Stimulated activated CD8-positive, alpha-beta memory T cell treated with anti-CD3 and anti-CD28 coated beads, Interleukin-4, amount 100 ng/mL, for 4 hours (primary cell): Measurements from ENCODE around the gene RTN3.
"Not testable (repeated sequence)": the region's sequence is repeated elsewhere in the genome, so short reads cannot be mapped to it uniquely, and the experiment has no call there.

Experiments used
- DNase-seq, 2 donors: peaks; one replicate each; pipeline ENCODE4 v3.0.0-alpha.2; 2020; ENCODE audit warnings: low read depth in 2 of 2, low spot score in 1 of 2

The RTN3 gene

DNA sequence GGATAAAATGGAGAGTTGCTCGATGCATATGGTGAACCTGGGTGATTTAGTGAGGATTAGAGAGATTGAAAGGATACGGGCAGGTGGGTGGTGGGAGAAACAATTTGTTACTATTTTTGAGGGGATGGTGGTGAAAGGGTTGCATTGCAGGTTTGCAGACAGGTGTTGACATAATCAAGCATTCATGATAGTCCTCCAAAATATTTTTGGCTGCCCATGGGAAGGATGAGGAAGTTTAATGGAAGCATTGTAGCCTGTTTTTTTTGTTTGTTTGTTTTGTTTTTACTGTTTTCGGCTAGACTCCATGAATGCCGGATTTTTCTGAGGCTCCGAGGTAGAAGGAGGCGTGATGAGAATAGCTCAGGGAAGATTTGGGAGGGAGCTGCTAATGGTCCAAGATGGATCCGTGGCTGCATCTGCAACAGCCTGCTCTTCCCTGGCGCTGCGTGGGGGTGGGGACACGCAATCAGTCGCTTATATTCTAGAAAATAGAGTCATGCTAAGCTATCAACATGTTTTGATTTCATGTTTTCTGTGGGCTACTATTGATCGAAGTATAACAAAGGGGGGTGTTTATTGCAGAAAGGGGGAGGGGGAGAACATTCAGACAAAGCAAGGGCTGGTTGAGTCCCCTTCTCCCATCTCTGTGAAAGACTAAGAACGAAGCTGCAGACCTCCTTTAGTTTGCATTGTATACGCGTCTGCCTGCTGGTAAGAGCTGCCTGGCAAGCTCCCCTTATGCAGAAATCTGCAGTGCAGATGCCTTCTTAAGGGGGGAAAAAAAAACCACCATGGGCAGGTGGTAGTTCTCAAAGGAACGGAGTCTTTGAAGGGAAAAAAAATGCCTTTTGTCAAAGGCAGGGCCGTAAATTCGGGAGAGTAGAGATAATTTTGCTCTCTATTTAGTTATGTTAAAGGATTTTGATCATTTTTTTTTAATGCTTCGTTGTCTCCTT is 1.0 kb downstream of the RTN3 start:
- no peak for DNase-seq

- DNase-seq = no peak
These were observed 2.1 kb downstream of the RTN3 start for GRCh38 chr11:63683133-63683991.

GRCh38 chr11:63685158-63685721 is 3.9 kb downstream of the RTN3 start:
- DNase-seq = not testable (repeated sequence)

DNA sequence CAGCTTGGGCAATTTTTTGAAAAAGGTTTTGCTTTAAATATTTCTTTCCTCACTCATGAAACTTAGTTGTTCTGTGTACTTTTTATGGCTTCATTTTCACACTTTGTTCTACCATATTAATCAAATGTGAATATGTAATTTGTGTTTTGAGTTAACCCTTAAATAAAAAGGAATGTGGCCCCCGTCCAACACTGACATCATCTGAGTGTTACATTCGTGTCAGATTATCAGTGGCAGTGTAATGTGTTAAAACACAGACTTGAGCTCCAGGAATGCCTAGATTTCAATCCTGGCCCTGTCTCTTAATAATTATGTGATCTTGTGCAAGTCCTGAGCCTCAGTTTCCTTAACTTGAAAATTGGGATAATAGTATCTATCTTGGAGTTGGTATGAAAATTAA is 5.6 kb downstream of the RTN3 start:
- DNase-seq = no peak

DNA sequence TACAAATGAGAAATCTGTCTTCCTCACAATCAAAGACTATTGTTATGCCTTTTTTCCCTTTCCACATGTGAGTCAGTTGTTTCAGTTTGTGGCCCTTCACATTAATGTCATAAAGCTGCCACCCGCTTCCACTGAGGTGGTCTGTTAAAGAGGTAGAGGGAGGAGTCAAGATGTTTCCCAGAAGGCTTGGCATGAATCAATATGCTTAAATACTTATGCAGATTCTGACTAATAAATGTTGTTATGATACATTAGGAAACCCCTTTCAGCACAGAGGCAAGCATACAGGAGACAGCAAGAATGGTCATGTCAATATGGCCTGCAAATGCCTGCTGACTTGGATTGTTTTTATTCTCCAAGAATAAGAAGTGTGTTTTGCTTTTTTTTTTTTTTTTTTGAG is 6.5 kb downstream of the RTN3 start:
- DNase-seq = no peak

DNA sequence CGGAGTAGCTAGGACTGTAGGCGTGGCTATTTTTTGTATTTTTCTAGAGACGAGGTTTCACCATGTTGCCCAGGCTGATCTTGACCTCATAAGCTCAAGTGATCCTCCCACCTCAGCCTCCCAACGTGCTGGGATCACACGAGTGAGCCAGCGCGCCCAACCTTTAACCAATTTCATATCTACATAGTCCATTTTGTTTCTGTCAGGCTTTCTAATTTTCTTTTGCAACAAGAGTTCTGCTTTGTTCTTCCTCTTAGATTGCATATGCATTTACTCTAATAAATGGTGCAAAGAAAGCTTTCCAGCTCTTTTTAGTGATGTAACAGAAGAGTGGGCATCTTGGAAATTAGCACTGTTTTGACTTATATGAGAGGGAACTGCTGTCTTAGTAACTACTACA is 13.3 kb downstream of the RTN3 start:
- DNase-seq = no peak

DNA sequence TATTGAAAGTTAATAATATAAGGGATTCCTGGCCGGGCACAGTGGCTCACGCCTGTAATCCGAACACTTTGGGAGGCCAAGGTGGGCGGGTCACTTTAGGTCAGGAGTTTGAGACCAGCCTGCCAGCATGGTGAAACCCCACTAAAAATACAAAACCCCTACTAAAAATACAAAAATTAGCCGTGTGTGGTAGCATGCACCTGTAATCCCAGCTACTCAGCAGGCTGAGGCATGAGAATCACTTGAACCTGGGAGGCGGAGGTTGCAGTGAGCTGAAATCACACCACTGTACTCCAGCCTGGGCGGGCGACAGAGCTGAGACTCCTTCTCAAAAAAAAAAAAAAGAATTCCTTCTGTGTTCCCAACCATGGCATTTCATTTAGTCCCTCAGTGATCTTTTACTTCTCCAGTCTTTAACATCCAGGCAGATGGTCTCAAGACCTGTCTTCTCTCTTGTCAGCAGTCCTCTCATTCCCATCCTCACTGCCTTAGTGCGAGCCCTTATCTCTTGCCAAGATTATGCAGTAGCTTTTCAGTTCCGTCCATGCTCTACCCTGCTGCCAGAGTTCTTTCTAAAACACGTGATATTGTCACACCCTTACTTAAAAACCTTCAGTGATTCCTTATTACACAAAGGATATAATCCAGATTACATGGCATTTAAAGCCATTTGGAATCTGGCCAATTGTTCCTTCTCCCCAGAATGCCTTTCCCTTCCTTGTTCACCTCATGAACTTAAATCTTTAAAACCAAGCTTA is 17.9 kb downstream of the RTN3 start:
- no peak for DNase-seq

DNA sequence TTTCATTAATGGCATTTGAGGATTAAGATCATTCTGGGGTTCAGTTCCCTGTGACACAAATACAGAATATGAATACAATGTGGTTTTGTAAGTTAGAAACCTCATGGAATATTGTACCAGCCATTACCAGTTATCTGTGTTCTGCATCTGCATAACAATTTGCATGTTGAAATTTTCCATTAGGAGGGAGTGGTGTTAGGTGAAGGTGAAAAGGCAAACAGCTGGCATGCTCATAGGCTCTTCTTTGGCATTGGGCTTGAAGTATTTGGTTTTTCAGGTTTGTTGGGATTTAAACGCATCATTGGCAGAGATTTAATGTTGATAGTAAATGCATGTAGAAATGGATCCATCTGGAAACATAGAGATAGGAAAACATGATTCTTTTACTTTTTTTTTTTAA is 18.6 kb downstream of the RTN3 start:
- no peak for DNase-seq

- no peak for DNase-seq
These were observed 24.2 kb downstream of the RTN3 start for GRCh38 chr11:63705526-63705925.

DNA sequence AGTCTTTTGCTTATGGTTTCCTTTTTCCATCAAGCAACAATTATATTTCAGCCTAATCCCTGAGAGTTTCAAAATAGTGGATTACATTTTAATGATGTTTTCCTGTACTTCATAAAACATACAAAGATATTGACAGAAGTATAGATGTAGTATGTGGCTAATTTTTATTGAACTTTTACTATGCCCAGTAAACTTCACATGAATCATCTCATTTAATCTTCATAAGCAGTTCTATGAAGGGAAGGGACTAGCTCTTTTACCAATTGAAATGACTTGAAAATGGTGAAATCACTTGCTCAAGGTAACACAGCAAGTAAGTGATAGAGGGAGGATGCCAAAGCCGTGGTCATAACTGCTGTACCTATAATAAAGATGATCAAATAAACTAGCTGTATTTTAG is 27.5 kb downstream of the RTN3 start:
- DNase-seq = no peak

GRCh38 chr11:63709336-63709884 is 28.1 kb downstream of the RTN3 start:
- DNase-seq = no peak

DNA sequence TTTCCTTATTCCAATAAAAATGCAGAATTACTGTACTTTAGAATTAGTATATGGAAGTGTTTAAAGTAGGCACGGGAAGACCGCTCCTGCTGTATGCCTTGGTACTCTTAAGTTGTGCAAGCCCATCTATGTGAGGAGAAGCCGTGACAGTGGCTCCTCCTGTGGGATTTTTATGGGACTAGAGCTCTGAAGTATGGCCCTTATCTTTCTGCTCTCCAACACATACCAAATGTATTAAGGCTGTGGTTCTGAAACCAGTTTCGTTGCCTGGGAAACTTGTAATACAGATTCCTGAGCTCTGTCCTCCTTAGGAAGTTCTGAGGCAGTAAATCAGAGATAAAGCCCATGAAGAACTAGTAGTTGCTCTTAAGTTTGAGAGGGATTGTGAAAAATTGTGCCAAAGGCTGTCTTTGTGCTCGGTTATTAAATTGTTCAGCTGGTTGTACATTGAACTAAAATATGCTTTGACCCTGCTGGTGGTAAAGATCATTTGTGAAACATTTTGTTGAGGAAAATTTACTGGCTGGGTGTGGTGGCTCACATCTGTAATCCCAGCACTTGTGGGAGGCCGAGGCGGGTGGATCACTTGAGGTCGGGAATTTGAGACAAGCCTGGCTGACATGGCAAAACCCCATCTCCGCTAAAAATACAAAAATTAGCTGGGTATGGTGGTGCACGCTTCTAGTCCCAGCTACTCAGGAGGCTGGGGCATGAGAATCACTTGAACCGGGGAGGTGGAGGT is 29.3 kb downstream of the RTN3 start:
- no peak for DNase-seq

DNA sequence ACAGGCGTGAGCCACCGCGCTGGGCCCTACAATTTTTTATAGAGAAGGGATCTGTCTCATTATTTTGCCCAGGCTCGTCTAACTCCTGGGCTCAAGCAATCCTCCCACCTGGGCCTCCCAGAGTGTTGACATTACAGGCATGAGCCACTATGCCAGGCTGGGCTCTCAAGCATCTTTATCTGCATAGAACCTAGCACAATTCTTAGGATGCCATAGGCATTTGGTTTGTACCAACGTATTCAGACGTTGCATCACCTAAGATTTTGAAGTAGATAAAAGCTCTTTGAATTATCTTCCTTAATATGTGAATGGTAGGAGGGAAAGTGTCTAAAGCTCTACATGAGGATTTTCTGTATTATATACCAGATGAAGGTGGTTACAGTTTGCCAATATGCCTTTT is 30.5 kb downstream of the RTN3 start:
- no peak for DNase-seq

DNA sequence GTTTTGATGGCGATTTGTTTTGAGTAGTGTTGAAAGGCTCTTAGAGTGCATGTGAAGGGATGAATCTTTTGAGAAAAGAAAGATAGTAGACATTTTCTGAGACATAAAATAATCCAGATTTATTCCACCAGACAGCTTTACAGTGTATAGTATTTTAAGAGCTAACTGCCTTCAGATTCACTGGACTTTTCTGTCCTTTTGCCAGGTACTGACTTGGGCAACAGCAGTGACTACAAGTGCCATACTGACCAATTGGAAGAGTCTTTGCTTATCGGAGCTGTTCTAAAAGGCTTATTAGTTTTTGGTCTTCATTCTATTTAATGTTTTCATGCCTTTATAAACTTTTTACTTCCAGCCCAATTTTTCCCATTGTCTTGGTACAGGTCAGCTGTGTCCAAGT is 32.5 kb downstream of the RTN3 start:
- no peak for DNase-seq

DNA sequence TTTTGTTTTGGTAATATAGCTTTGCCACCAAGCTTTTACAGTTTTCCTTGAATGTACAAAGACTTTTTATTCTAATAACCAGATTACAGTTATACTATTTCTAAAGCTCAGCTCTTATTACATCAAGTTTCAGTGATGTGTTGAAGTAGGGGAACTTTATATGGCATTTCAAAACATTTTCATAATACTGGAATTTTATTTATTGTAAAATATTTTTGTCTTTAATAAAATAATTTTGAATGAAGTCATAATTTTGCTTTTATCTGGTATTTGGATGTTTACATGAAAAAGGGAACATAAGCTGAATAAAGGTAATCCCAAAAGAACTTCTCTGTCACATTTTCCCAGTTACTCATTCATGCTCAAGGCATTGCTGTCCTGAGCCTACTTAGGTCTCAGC is 34.7 kb downstream of the RTN3 start:
- no peak for DNase-seq

DNA sequence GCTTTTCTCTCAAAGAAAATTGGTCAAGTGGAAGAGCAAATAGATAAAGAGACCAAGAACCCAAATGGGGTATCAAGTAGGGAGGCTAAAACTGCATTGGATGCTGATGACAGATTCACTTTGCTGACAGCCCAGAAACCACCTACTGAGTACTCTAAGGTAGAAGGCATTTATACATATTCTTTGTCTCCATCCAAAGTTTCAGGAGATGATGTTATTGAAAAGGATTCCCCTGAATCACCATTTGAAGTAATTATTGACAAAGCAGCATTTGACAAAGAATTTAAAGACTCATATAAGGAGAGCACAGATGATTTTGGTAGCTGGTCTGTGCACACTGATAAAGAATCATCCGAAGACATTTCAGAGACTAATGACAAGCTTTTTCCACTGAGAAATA is 37.7 kb downstream of the RTN3 start:
- no peak for DNase-seq

DNA sequence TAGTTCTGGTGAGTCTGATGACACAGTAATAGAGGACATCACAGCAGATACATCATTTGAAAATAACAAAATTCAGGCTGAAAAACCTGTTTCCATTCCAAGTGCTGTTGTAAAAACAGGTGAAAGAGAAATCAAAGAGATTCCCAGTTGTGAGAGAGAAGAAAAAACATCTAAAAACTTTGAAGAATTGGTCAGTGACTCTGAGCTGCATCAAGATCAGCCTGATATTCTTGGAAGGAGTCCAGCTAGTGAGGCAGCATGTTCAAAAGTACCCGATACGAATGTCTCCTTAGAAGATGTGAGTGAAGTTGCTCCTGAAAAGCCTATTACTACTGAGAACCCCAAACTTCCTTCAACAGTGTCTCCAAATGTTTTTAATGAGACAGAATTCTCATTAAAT is 38.7 kb downstream of the RTN3 start:
- DNase-seq = no peak

GRCh38 chr11:63720611-63721010 is 39.3 kb downstream of the RTN3 start:
- DNase-seq = no peak

- DNase-seq = no peak
These were observed 48.0 kb downstream of the RTN3 start for GRCh38 chr11:63729326-63729725.

- DNase-seq = no peak
These were observed 55.6 kb downstream of the RTN3 start for GRCh38 chr11:63736864-63737263.
